ENCODE results near the gene SMAP2.
A peak's percentile ranks its signal among the peaks of the same experiment; 100 is the strongest.
"Not testable (repeated sequence)": the region's sequence is repeated elsewhere in the genome, so short reads cannot be mapped to it uniquely, and the experiment has no call there.

The SMAP2 gene

GRCh38 chr1:40373323-40374283 lies at the start of gene SMAP2:
TSS of gene SMAP2 (plus strand) at chr1:40373727. CDS start at chr1:40374121, 394 bp downstream.
- DNase-seq, result peak; percentile 97

- not testable (repeated sequence) for DNase-seq
Observed at GRCh38 chr1:40331403-40331802, 42.1 kb upstream of the SMAP2 start.

- no peak for DNase-seq
Observed at GRCh38 chr1:40332695-40333094, 40.8 kb upstream of the SMAP2 start.

GRCh38 chr1:40337443-40337842 lies 36.1 kb upstream of the SMAP2 start:
- no peak for DNase-seq

GRCh38 chr1:40338745-40339419 lies 34.6 kb upstream of the SMAP2 start:
- peak; percentile 87 for DNase-seq

- no peak for DNase-seq
Observed at GRCh38 chr1:40339420-40340323, 33.9 kb upstream of the SMAP2 start.

- no peak for DNase-seq
Observed at GRCh38 chr1:40341491-40342380, 31.8 kb upstream of the SMAP2 start.

- DNase-seq, result not testable (repeated sequence)
Observed at GRCh38 chr1:40342381-40342717, 31.2 kb upstream of the SMAP2 start.

- peak; percentile 38 for DNase-seq
Observed at GRCh38 chr1:40344597-40344996, 28.9 kb upstream of the SMAP2 start.

- DNase-seq, result no peak
Observed at GRCh38 chr1:40350391-40350790, 23.1 kb upstream of the SMAP2 start.

- no peak for DNase-seq
Observed at GRCh38 chr1:40351124-40351523, 22.4 kb upstream of the SMAP2 start.

- no peak for DNase-seq
Observed at GRCh38 chr1:40352126-40352525, 21.4 kb upstream of the SMAP2 start.

GRCh38 chr1:40353082-40353481 lies 20.4 kb upstream of the SMAP2 start:
- DNase-seq, result no peak

GRCh38 chr1:40357625-40358024 lies 15.9 kb upstream of the SMAP2 start:
- no peak for DNase-seq

GRCh38 chr1:40360631-40361030 lies 12.9 kb upstream of the SMAP2 start:
- no peak for DNase-seq

- no peak for DNase-seq
Observed at GRCh38 chr1:40361201-40361600, 12.3 kb upstream of the SMAP2 start.

- DNase-seq, result no peak
Observed at GRCh38 chr1:40361637-40362036, 11.9 kb upstream of the SMAP2 start.

GRCh38 chr1:40362199-40362598 lies 11.3 kb upstream of the SMAP2 start:
- DNase-seq, result no peak

GRCh38 chr1:40362699-40363098 lies 10.8 kb upstream of the SMAP2 start:
- no peak for DNase-seq

- DNase-seq, result no peak
Observed at GRCh38 chr1:40363721-40364120, 9.8 kb upstream of the SMAP2 start.

- no peak for DNase-seq
Observed at GRCh38 chr1:40371707-40372258, 1.7 kb upstream of the SMAP2 start.

Measured in midbrain (tissue), 1 donor.